GM08714 (cell line): ENCODE measurements around the gene TSKS.
"Not testable (repeated sequence)": the region's sequence is repeated elsewhere in the genome, so short reads cannot be mapped to it uniquely, and the experiment has no call there.

Experiments
- H3K4me3 ChIP-seq: fragments of 200-500 bp; sonication (Bioruptor generic); 2 replicates; pipeline ENCODE4 v1.5.1; 2014; ENCODE audit warnings: mild to moderate bottlenecking, low read length, inconsistent platforms
- ZNF274 ChIP-seq: IDR thresholded peaks from 2 replicates; pipeline ENCODE4 v1.6.1; 2012; ENCODE audit warnings: mild to moderate bottlenecking, low read depth, low read length

The TSKS gene

GRCh38 chr19:49739098-49739497 is 24.0 kb downstream of the TSKS start:
- no peak for TF ChIP-seq ZNF274
- no peak overlapping the region for H3K4me3 ChIP-seq

GRCh38 chr19:49738268-49738667 is 24.8 kb downstream of the TSKS start:
- H3K4me3 ChIP-seq = no peak overlapping the region
- no peak for TF ChIP-seq ZNF274

GRCh38 chr19:49730166-49730565 is 32.9 kb downstream of the TSKS start:
- TF ChIP-seq ZNF274 = no peak
- H3K4me3 ChIP-seq = no peak overlapping the region

- H3K4me3 ChIP-seq = no peak overlapping the region
- no peak for TF ChIP-seq ZNF274
Measured at GRCh38 chr19:49727217-49728030, 35.7 kb downstream of the TSKS start.

- H3K4me3 ChIP-seq = not testable (repeated sequence)
Measured at GRCh38 chr19:49719420-49719819, 43.7 kb downstream of the TSKS start.

- no peak for TF ChIP-seq ZNF274
- H3K4me3 ChIP-seq = no peak overlapping the region
Measured at GRCh38 chr19:49718991-49719390, 44.1 kb downstream of the TSKS start.

GRCh38 chr19:49718511-49718910 is 44.6 kb downstream of the TSKS start:
- no peak for TF ChIP-seq ZNF274
- H3K4me3 ChIP-seq = no peak overlapping the region

GRCh38 chr19:49716154-49716553 is 47.0 kb downstream of the TSKS start:
- no peak overlapping the region for H3K4me3 ChIP-seq
- no peak for TF ChIP-seq ZNF274

GRCh38 chr19:49713236-49713845 is 49.8 kb downstream of the TSKS start:
- no peak overlapping the region for H3K4me3 ChIP-seq
- TF ChIP-seq ZNF274 = no peak

- H3K4me3 ChIP-seq = no peak overlapping the region
- no peak for TF ChIP-seq ZNF274
Measured at GRCh38 chr19:49712397-49712859, 50.7 kb downstream of the TSKS start.

- no peak for TF ChIP-seq ZNF274
- H3K4me3 ChIP-seq = no peak overlapping the region
Measured at GRCh38 chr19:49710372-49710951, 52.6 kb downstream of the TSKS start.

GRCh38 chr19:49705919-49706318 is 57.2 kb downstream of the TSKS start:
- H3K4me3 ChIP-seq = no peak overlapping the region
- TF ChIP-seq ZNF274 = no peak

GRCh38 chr19:49704888-49705642 is 58.0 kb downstream of the TSKS start:
- TF ChIP-seq ZNF274 = no peak
- H3K4me3 ChIP-seq = no peak overlapping the region

- no peak overlapping the region for H3K4me3 ChIP-seq
- TF ChIP-seq ZNF274 = no peak
Measured at GRCh38 chr19:49701271-49701786, 61.8 kb downstream of the TSKS start.

GRCh38 chr19:49700563-49700962 is 62.5 kb downstream of the TSKS start:
- H3K4me3 ChIP-seq = no peak overlapping the region
- no peak for TF ChIP-seq ZNF274
